Skeletal muscle satellite cell (primary cell): ENCODE measurements around the gene DOCK2.

Experiments
- H3K27me3 ChIP-seq: 2 replicates; pipeline ENCODE4 v1.7.0; 2013; ENCODE audit warnings: low read length; ENCODE audit not compliant: control insufficient read depth, insufficient read depth
- H3K36me3 ChIP-seq: 2 replicates; pipeline ENCODE4 v1.7.0; 2013; ENCODE audit warnings: mild to moderate bottlenecking, control low read depth, low read length; ENCODE audit not compliant: insufficient read depth
- H3K4me1 ChIP-seq: 2 replicates; pipeline ENCODE4 v1.7.0; 2013; ENCODE audit warnings: low read length; ENCODE audit not compliant: control insufficient read depth, insufficient read depth
- H3K4me2 ChIP-seq: 2 replicates; pipeline ENCODE4 v1.7.0; 2013; ENCODE audit warnings: mild to moderate bottlenecking, low read length
- H3K4me3 ChIP-seq: 2 replicates; pipeline ENCODE4 v1.7.0; 2013; ENCODE audit warnings: low read length
- H3K9ac ChIP-seq: 2 replicates; pipeline ENCODE4 v1.7.0; 2013; ENCODE audit warnings: mild to moderate bottlenecking, low read depth, low read length, moderate library complexity
- H3K9me3 ChIP-seq: replicated peaks from 2 replicates; pipeline ENCODE4 v1.7.0; 2013; ENCODE audit warnings: mild to moderate bottlenecking, control low read depth, low read length

DOCK2 gene

DNA sequence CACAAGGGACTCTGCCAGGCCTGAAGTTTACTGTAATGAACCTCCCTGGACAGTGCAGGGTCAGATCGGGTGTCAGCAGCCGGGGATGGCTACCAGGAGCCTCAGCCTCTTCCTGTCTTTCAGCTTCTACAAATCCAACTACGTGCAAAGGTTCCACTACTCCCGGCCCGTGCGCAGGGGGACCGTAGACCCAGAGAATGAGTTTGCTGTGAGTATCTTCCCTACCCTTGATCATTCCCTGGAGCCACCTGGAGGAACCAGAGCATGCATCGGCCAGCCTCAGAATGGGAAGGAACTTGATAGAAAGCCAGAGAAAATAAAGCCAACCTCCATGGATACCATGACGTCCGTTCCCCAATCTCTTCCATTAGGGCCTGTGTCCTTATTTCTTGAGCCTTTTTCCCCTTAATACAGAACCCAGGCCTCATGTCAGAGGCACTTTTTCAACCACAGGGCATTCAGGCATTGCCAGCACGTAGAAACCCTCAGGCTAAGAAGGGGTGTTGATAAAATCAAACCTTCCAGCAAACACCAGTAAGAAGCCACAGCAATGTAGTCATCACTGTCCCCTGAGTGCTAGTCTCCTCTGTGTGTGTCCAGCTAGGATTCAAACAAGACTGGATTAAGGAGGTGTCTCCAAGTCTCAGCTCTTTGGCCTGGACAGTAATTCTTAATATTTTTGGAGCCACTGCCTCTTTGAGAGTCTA lies 419.6 kb downstream of the DOCK2 start:
- Histone ChIP-seq H3K27me3 (no peaks in the 10 kb centered on the region), H3K4me1 (no peaks in the 10 kb centered on the region), H3K36me3 (no peaks in the 10 kb centered on the region), H3K9me3 (no peaks in the 10 kb centered on the region), H3K4me3 (no peak overlapping the region), H3K4me2 (no peak overlapping the region), H3K9ac (no peak overlapping the region)

DNA sequence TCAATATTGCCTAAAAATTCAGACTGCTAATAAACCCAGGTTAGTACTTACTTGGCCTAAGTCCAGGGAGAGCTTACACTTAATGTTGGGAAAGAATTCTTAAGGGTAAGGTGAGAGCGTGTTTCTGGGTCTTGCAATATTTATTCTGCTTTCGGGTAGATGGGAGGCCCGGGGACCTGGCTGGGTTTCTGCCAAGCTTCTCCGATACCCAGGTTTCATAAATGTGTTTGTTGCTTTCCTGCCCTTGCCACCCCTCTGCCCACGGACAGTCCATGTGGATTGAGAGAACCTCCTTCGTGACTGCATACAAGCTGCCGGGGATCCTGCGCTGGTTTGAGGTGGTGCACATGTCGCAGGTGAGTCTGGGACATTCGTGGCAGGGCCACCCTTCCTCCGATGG lies 420.2 kb downstream of the DOCK2 start:
- H3K4me1 ChIP-seq = no peaks in the 10 kb centered on the region
- H3K4me3 ChIP-seq = no peak overlapping the region
- H3K27me3 ChIP-seq = no peaks in the 10 kb centered on the region
- no peak overlapping the region for H3K9ac ChIP-seq
- H3K9me3 ChIP-seq = no peaks in the 10 kb centered on the region
- no peak overlapping the region for H3K4me2 ChIP-seq
- no peaks in the 10 kb centered on the region for H3K36me3 ChIP-seq

DNA sequence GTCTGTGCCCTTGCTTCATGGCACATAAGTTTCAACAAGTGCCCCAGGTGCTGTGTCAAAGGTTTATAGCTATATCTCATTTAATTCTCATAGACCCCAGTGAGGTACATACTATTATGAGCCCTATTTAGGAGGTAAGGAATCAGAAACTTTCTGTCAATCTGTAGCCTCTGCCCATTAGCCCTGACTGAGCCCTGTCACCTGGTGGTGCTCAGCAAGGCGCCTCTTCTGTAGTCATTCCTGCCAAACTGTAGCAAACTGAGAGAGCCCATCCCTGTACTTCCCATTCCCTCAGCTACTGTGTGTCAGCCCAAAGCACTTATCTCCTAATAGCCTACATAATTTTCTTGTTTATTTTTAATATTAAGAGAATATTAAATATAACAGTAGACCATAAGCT lies 422.1 kb downstream of the DOCK2 start:
- Histone ChIP-seq H3K36me3 (no peaks in the 10 kb centered on the region), H3K9ac (no peak overlapping the region), H3K27me3 (no peaks in the 10 kb centered on the region), H3K4me2 (no peak overlapping the region), H3K4me3 (no peak overlapping the region), H3K9me3 (no peaks in the 10 kb centered on the region), H3K4me1 (no peaks in the 10 kb centered on the region)

DNA sequence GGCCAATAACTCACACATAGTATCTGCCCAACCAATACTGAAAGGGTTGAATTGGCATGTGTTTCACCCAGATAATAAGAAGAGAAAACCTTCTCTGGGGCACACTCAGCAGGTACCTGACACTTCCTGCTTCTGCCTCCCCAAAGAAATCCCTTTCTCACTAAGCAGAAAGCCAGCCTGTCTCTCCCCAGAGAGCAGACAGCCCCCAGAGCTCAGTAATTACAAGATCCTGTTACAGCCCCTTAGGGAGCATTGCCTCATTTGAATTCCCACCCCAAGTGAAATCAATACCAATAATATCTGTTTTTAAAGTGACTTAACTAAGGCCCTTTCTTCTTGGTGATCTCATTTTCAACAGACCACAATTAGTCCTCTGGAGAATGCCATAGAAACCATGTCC lies 430.1 kb downstream of the DOCK2 start:
- Histone ChIP-seq H3K9ac (no peak overlapping the region), H3K36me3 (no peaks in the 10 kb centered on the region), H3K4me1 (no peaks in the 10 kb centered on the region)

DNA sequence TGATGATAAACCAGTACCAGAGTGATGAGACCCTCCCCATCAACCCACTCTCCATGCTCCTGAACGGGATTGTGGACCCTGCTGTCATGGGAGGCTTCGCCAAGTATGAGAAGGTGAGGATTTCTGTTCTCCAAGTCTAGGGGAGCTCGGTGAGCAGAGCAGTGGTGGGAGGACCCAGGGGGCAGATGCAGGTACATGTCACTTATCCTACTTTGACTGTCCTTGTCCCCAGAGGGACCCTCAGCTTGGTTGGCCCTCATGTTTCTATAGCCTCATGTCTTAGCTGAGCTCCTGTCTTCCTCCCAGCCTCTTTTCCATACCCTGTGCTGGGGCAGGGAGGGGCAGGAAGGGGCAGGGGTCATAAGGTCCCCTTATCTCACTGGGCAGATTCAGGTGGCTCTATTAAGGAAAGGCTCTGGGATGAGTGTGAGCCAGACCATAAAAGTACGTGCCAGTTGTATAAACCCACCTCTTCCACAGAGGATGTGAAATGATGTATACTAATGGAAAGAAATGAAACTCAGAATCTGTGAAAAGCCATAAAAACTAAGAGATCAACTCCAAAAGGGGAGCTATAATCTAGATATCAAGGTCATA lies 430.6 kb downstream of the DOCK2 start:
- Histone ChIP-seq H3K27me3 (peaks cover 2% of the 10 kb centered on the region), H3K36me3 (no peaks in the 10 kb centered on the region), H3K4me1 (no peaks in the 10 kb centered on the region)

More for the DNA sequence above, 430.1 kb downstream of the DOCK2 start:
- no peaks in the 10 kb centered on the region for H3K9me3 ChIP-seq
- H3K4me2 ChIP-seq = no peak overlapping the region
- H3K27me3 ChIP-seq = peaks cover 2% of the 10 kb centered on the region
- H3K4me3 ChIP-seq = no peak overlapping the region

DNA sequence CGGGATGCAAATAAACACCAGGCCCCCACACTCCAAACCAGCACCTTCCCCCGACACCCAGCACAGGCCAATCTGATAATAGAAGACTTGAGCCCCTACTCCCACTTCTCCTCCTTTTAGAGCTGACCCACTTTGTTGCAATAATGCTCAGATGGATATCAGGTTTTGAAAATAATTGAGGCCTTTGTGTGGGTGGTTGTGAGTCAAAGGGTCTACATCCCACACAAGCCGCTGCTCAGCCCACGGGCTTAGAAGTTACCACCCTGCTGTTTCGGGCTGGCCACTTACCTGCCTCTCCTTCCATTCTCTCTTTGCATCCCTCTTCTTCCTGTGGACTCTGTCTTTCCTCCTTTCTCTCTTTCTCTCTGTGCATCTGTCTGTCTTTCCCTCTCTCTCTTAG lies 432.4 kb downstream of the DOCK2 start:
- no peak overlapping the region for H3K4me2 ChIP-seq
- peaks cover 2% of the 10 kb centered on the region for H3K27me3 ChIP-seq
- H3K9me3 ChIP-seq = no peaks in the 10 kb centered on the region
- H3K4me1 ChIP-seq = no peaks in the 10 kb centered on the region
- no peak overlapping the region for H3K9ac ChIP-seq
- no peak overlapping the region for H3K4me3 ChIP-seq
- no peaks in the 10 kb centered on the region for H3K36me3 ChIP-seq

More for the DNA sequence above, 430.6 kb downstream of the DOCK2 start:
- Histone ChIP-seq H3K4me2 (no peak overlapping the region), H3K9me3 (no peaks in the 10 kb centered on the region), H3K4me3 (no peak overlapping the region), H3K9ac (no peak overlapping the region)

DNA sequence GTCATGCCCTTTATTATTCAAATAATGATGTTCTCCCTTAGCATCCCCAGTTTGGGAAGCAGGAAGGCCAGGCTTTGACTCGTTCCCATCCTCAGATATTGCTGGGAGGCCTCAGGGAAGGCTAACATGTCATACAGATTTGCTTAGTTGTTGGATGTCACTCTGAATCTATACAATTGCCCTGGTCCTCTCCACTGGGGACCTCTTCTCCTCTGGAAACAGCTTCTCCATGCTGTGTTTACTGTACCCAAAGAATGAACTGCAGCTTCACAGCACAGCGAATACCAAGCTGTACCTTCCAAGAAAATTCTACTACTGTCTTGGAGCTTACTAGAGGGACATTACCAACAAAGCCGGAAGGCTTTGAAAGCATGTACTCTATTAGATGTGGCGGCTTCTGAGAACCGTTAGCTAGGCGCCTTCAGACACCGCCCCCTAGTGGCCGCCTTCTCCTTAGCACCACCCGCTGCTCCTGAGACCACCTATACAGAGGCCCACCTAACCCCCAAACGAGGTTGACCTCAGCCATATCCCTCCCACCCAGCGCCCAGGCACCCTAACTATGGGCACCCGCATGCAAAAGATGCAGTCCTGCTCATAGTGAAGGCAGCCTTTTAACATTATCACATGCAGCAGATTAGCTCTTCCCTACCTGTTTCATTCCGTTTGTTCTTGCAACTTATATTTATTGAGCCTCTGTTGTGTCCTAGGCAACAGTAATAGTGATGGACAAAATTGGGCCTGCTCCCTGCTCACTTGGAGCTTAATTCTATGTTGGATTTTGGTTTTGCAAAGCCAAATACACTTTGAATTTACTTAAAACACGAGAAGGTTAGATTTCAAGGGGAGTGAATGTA lies 433.7 kb downstream of the DOCK2 start:
- no peak overlapping the region for H3K9ac ChIP-seq
- H3K36me3 ChIP-seq = no peaks in the 10 kb centered on the region
- no peak overlapping the region for H3K4me2 ChIP-seq
- peaks cover 2% of the 10 kb centered on the region for H3K27me3 ChIP-seq
- H3K4me1 ChIP-seq = no peaks in the 10 kb centered on the region
- no peaks in the 10 kb centered on the region for H3K9me3 ChIP-seq
- H3K4me3 ChIP-seq = no peak overlapping the region

DNA sequence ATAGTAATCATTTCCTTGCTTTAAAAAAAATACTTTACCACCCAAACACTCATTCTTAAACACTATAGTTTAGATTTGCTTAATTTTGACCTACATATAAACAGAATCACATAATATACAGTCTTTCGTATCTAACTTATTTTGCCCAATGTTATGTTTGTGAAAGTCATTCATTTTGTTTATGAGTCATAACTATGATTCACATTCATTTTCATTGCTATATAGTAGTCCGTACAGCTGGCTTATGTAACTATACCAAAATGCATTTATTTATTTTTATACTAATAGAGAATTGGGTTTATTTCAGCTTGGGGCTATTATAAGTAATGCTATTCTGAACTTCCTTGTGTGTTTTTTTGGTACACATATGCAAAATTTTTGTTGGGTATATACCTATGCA lies 434.7 kb downstream of the DOCK2 start:
- no peaks in the 10 kb centered on the region for H3K9me3 ChIP-seq
- H3K4me1 ChIP-seq = no peaks in the 10 kb centered on the region
- H3K4me2 ChIP-seq = no peak overlapping the region
- no peaks in the 10 kb centered on the region for H3K36me3 ChIP-seq
- peaks cover 2% of the 10 kb centered on the region for H3K27me3 ChIP-seq
- H3K9ac ChIP-seq = no peak overlapping the region
- no peak overlapping the region for H3K4me3 ChIP-seq

DNA sequence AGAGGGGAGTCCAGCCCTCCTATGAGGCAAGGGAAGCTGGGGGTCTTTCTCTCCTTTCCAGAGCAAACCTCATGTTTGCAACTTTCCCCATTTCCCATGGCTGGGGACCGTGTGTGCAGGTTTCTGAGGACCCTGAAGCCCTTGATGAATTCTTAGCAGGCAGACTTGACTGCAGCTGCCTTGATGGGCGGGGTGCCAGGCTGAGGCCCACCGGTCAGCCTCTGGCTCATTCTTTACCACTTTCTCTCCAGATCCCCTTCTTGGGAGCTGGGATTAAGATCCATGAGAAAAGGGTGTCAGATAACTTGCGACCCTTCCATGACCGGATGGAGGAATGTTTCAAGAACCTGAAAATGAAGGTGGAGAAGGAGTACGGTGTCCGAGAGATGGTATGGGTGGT lies 438.6 kb downstream of the DOCK2 start:
- no peak overlapping the region for H3K9ac ChIP-seq
- H3K9me3 ChIP-seq = no peaks in the 10 kb centered on the region
- no peak overlapping the region for H3K4me3 ChIP-seq
- peaks cover under 1% of the 10 kb centered on the region for H3K27me3 ChIP-seq
- no peak overlapping the region for H3K4me2 ChIP-seq
- no peaks in the 10 kb centered on the region for H3K36me3 ChIP-seq
- no peaks in the 10 kb centered on the region for H3K4me1 ChIP-seq

DNA sequence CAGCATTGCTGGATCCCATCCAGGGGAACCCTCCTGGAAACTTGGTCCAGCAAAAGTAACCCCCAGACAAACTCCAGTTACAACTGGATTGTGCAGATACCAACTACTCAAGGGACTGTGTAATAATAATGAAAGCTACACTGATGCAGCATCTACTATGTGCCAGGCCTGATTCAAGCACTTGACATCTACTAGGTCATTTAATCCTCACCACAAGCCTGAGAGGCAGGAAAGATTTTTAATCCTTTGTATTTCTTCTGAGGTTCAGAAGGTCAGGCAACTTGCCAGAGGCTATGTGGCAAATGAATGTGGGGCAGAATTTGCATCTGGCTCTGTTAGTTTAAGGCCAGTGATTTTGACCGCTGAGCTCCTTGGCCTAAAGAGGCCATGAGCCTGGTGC lies 439.1 kb downstream of the DOCK2 start:
- no peaks in the 10 kb centered on the region for H3K27me3 ChIP-seq
- no peak overlapping the region for H3K4me2 ChIP-seq
- H3K9me3 ChIP-seq = no peaks in the 10 kb centered on the region
- H3K9ac ChIP-seq = no peak overlapping the region
- no peak overlapping the region for H3K4me3 ChIP-seq
- H3K36me3 ChIP-seq = no peaks in the 10 kb centered on the region
- no peaks in the 10 kb centered on the region for H3K4me1 ChIP-seq

DNA sequence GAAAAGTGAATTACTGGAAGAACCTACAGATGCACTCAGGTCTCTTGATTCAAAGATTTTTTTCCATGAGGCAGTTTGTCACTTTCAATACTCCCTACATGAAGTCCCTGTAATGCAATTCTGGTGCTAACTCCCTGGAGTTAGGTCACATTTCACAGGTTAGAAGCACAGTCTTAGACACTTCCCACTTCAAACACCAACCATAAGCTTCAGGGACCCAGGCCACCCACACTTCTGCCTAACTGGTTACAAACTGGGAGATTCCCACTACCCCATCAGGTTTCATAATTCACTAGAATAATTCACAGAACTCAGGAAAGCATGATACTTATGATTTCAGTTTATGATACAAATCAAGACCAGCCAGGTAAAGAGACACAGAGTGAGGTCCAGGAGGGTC lies 439.7 kb downstream of the DOCK2 start:
- Histone ChIP-seq H3K4me2 (no peak overlapping the region), H3K9ac (no peak overlapping the region), H3K27me3 (no peaks in the 10 kb centered on the region), H3K9me3 (no peaks in the 10 kb centered on the region), H3K4me1 (no peaks in the 10 kb centered on the region), H3K4me3 (no peak overlapping the region), H3K36me3 (no peaks in the 10 kb centered on the region)
